ENCODE data around the gene DCAKD. TPM values are rescaled to one million over a fixed set of nuclear protein-coding genes. Genes with fewer than 3 reads are reported as not detected.
A peak's percentile ranks its signal among the peaks of the same experiment; 100 is the strongest.

The DCAKD gene
- total and polyA plus RNA-seq, 10 of the 15 experiments (the other 5 are each of a cell fraction or from before 2014, with no cell fraction given), result 11.6 to 62.7 (median 38.3) TPM

DNA sequence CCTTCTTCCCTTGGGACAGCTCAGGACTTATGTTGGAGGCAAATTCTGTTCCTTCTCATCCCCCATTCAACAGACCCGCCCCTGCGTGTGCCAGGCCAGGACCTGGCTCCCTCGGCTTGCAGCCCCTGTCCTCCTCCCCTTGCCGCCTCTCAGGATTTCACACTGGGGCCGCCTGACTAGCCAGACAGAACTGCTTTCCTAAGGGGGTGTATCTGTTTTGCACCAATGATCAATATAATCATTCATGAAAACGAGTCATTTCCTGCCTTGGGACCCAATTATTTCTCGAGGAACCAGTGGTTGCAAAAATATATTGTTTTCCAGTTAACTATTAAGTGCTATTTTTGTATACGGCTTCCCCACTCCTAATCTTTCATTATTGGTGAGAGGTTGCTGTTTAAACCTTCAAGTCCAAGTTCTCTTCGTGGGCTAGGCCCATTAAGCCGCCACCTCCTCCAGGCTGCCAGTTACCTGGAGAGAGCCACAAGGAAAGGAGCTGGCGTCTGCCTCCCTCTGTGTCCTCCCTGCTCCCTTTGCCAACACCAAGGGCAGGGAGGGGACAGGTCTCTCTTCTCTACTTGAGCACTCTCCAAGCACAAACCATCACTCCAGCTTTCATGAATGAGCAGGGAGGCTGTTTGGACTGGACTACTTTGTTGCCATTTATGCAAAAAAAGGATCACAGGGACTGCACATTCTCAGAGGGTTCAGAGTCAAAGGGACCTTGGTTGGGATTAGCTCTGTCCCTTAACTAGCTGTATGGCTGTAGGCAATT, 8.9 kb downstream of the DCAKD start:
- H4K20me1 ChIP-seq (ENCODE audit: control insufficient read depth, insufficient read depth), result no peaks in the 10 kb centered on the region
- CTCF ChIA-PET, result interaction anchor here (0.6 to 1.6 kb wide), 6 partner anchors 13 to 122 kb away, joined by 3 to 4 read pairs (median 3); partner anchors contain the start of gene NMT1
- peaks cover 33% of the 10 kb centered on the region for H3K79me2 ChIP-seq (ENCODE audit: control insufficient read depth, insufficient read depth, low read length)
- H3K4me2 ChIP-seq (ENCODE audit: control insufficient read depth, insufficient read depth), result no peak overlapping the region; the same call in 1 of the 2 replicates
- peak overlapping the region; percentile 56 for H3K27ac ChIP-seq (ENCODE audit: control insufficient read depth, insufficient read depth)
- no peaks in the 10 kb centered on the region for H3K27me3 ChIP-seq (replicated peaks in 1 of 2; ENCODE audit: control insufficient read depth in 2 of 2, insufficient read depth in 2 of 2, low read length in 1 of 2)
- no TSS peak for BruUV-seq (replicated peaks)
- H3K4me3 ChIP-seq, result no peak overlapping the region
- WGBS (ENCODE audit: insufficient coverage, insufficient replicate concordance, low lambda C conversion rate, missing lambda C conversion rate), result 68% methylated on average over 11 of the region's 11 CpGs
- SMC1A ChIA-PET (ENCODE audit: uncharacterized antibody, unreplicated experiment), result interaction anchor here (0.9 to 2.1 kb wide), 8 partner anchors 9 to 122 kb away, joined by 3 to 7 read pairs (median 4); partner anchors contain the start of gene ACBD4
- peak; percentile 62 for ATAC-seq
- intact Hi-C loops (cut with micrococcal nuclease; ENCODE audit: unreplicated experiment) (no loop called here), in situ Hi-C loops (cut with MboI) (no loop called here)
- no peak for DNase-seq (ENCODE audit: low read depth, low spot score)
- POLR2A ChIA-PET, result interaction anchor here (0.5 to 2.3 kb wide), 8 partner anchors 8 to 545 kb away, joined by 3 to 12 read pairs (median 6); partner anchors contain the start of genes DCAKD and NMT1
- H2AFZ ChIP-seq (ENCODE audit: control insufficient read depth, low read depth, low read length), result no peak overlapping the region
- H3K36me3 ChIP-seq (ENCODE audit: control insufficient read depth in 2 of 2, insufficient read depth in 2 of 2, low read length in 1 of 2), result peaks cover 0 to 1% of the 10 kb centered on the region in 2 experiments; a peak in 1 of 4 replicates
- no peaks in the 10 kb centered on the region for H3K9me3 ChIP-seq (replicated peaks; ENCODE audit: control insufficient read depth, insufficient read depth, low read length)
- H3K9ac ChIP-seq (ENCODE audit: control insufficient read depth, insufficient read depth, low read length), result no peak overlapping the region
- no peak for FAIRE-seq
- RAD21 ChIA-PET (ENCODE audit: unreplicated experiment), result interaction anchor here (0.9 to 1.9 kb wide), 7 partner anchors 8 to 107 kb away, joined by 3 to 6 read pairs (median 5); partner anchors contain the start of gene DCAKD
- peaks cover 8% of the 10 kb centered on the region for H3K4me1 ChIP-seq (ENCODE audit: control insufficient read depth, insufficient read depth, low read length)
- 0 out of 2 replicates have a peak, but pooled peaks have one; percentile 13 for TF ChIP-seq NFYB (IDR thresholded peaks at IDR 0.05; ENCODE audit: insufficient read depth, low read depth, low read length)
- TF ChIP-seq SMARCA5 (IDR thresholded peaks at IDR 0.05), result 0 out of 2 replicates have a peak, but pooled peaks have one; percentile 23
- TF ChIP-seq, protein P1, sequence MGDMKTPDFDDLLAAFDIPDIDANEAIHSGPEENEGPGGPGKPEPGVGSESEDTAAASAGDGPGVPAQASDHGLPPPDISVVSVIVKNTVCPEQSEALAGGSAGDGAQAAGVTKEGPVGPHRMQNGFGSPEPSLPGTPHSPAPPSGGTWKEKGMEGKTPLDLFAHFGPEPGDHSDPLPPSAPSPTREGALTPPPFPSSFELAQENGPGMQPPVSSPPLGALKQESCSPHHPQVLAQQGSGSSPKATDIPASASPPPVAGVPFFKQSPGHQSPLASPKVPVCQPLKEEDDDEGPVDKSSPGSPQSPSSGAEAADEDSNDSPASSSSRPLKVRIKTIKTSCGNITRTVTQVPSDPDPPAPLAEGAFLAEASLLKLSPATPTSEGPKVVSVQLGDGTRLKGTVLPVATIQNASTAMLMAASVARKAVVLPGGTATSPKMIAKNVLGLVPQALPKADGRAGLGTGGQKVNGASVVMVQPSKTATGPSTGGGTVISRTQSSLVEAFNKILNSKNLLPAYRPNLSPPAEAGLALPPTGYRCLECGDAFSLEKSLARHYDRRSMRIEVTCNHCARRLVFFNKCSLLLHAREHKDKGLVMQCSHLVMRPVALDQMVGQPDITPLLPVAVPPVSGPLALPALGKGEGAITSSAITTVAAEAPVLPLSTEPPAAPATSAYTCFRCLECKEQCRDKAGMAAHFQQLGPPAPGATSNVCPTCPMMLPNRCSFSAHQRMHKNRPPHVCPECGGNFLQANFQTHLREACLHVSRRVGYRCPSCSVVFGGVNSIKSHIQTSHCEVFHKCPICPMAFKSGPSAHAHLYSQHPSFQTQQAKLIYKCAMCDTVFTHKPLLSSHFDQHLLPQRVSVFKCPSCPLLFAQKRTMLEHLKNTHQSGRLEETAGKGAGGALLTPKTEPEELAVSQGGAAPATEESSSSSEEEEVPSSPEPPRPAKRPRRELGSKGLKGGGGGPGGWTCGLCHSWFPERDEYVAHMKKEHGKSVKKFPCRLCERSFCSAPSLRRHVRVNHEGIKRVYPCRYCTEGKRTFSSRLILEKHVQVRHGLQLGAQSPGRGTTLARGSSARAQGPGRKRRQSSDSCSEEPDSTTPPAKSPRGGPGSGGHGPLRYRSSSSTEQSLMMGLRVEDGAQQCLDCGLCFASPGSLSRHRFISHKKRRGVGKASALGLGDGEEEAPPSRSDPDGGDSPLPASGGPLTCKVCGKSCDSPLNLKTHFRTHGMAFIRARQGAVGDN (IDR thresholded peaks at IDR 0.05), result 0 out of 2 replicates have a peak, but pooled peaks have one; percentile 1
- TF ChIP-seq, protein P2, sequence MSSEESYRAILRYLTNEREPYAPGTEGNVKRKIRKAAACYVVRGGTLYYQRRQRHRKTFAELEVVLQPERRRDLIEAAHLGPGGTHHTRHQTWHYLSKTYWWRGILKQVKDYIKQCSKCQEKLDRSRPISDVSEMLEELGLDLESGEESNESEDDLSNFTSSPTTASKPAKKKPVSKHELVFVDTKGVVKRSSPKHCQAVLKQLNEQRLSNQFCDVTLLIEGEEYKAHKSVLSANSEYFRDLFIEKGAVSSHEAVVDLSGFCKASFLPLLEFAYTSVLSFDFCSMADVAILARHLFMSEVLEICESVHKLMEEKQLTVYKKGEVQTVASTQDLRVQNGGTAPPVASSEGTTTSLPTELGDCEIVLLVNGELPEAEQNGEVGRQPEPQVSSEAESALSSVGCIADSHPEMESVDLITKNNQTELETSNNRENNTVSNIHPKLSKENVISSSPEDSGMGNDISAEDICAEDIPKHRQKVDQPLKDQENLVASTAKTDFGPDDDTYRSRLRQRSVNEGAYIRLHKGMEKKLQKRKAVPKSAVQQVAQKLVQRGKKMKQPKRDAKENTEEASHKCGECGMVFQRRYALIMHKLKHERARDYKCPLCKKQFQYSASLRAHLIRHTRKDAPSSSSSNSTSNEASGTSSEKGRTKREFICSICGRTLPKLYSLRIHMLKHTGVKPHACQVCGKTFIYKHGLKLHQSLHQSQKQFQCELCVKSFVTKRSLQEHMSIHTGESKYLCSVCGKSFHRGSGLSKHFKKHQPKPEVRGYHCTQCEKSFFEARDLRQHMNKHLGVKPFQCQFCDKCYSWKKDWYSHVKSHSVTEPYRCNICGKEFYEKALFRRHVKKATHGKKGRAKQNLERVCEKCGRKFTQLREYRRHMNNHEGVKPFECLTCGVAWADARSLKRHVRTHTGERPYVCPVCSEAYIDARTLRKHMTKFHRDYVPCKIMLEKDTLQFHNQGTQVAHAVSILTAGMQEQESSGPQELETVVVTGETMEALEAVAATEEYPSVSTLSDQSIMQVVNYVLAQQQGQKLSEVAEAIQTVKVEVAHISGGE (CRISPR knock-in tag; IDR thresholded peaks at IDR 0.05), result no peak
- TF ChIP-seq MTA3 (IDR thresholded peaks at IDR 0.05; ENCODE audit: borderline replicate concordance, low read length), result no peak
- TF ChIP-seq MEF2A (IDR thresholded peaks at IDR 0.05; ENCODE audit: insufficient read depth, low read depth, low read length), result no peak
- no peak for TF ChIP-seq TCF7 (IDR thresholded peaks at IDR 0.05; ENCODE audit: borderline replicate concordance)
- TF ChIP-seq, protein P3, sequence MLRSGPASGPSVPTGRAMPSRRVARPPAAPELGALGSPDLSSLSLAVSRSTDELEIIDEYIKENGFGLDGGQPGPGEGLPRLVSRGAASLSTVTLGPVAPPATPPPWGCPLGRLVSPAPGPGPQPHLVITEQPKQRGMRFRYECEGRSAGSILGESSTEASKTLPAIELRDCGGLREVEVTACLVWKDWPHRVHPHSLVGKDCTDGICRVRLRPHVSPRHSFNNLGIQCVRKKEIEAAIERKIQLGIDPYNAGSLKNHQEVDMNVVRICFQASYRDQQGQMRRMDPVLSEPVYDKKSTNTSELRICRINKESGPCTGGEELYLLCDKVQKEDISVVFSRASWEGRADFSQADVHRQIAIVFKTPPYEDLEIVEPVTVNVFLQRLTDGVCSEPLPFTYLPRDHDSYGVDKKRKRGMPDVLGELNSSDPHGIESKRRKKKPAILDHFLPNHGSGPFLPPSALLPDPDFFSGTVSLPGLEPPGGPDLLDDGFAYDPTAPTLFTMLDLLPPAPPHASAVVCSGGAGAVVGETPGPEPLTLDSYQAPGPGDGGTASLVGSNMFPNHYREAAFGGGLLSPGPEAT (IDR thresholded peaks at IDR 0.05; ENCODE audit: low read depth), result 0 out of 2 replicates have a peak, but pooled peaks have one; percentile 19
- TF ChIP-seq, protein P4, sequence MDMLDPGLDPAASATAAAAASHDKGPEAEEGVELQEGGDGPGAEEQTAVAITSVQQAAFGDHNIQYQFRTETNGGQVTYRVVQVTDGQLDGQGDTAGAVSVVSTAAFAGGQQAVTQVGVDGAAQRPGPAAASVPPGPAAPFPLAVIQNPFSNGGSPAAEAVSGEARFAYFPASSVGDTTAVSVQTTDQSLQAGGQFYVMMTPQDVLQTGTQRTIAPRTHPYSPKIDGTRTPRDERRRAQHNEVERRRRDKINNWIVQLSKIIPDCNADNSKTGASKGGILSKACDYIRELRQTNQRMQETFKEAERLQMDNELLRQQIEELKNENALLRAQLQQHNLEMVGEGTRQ (IDR thresholded peaks at IDR 0.05; ENCODE audit: borderline replicate concordance, low read depth, low read length), result no peak
- TF ChIP-seq IKZF1 (conservative IDR thresholded peaks at IDR 0.05), result peak; percentile 50
- TF ChIP-seq MTA2 (IDR thresholded peaks at IDR 0.05; ENCODE audit: low read depth), result peak; percentile 48
